Endometrial microvascular endothelial cells (primary cell): ENCODE data around the gene MED16. TPM values are rescaled to one million over a fixed set of nuclear protein-coding genes. Genes with fewer than 3 reads are reported as not detected.

Source experiments
- in situ Hi-C: cut with HindIII; loops from 2 replicates; pipeline ENCODE4 v1.10.0; 2017; ENCODE audit warnings: low sequenced_read_pairs, low pct_unique_long_range_greater_than_20kb; ENCODE audit errors: inconsistent ontology term
- total RNA-seq: library from RNA; depleted of rRNA; stranded (reverse); fragments of >200 nt; gene quantifications from one replicate; pipeline ENCODE4 v1.2.3, GENCODE V29; 2015; ENCODE audit errors: inconsistent ontology term

The MED16 gene
- total RNA-seq, 1 donor from 2014 or later, result 48.9 TPM

- in situ Hi-C loops, result no loop called here
Measured at GRCh38 chr19:928471-929202, 35.6 kb upstream of the MED16 start.

GRCh38 chr19:927780-928401, 34.9 kb upstream of the MED16 start:
- in situ Hi-C loops, result no loop called here

GRCh38 chr19:927351-927779, 34.4 kb upstream of the MED16 start:
- in situ Hi-C loops, result no loop called here

GRCh38 chr19:926589-927350, 33.8 kb upstream of the MED16 start:
- in situ Hi-C loops, result no loop called here

- in situ Hi-C loops, result no loop called here
Measured at GRCh38 chr19:926323-926588, 33.3 kb upstream of the MED16 start.

- in situ Hi-C loops, result no loop called here
Measured at GRCh38 chr19:925526-926322, 32.7 kb upstream of the MED16 start, which contains the start of gene ARID3A. Gene ARID3A, plus strand, starts transcription at chr19:926035. Its CDS starts 3,494 bp downstream, at chr19:929529.

GRCh38 chr19:925087-925525, 32.1 kb upstream of the MED16 start:
- in situ Hi-C loops, result no loop called here

- in situ Hi-C loops, result no loop called here
Measured at GRCh38 chr19:924553-925086, 31.6 kb upstream of the MED16 start.

- in situ Hi-C loops, result no loop called here
Measured at GRCh38 chr19:920051-920864, 27.3 kb upstream of the MED16 start.

- in situ Hi-C loops, result no loop called here
Measured at GRCh38 chr19:919199-920050, 26.4 kb upstream of the MED16 start.

GRCh38 chr19:918481-919198, 25.7 kb upstream of the MED16 start:
- in situ Hi-C loops, result no loop called here

GRCh38 chr19:918152-918437, 25.1 kb upstream of the MED16 start:
- in situ Hi-C loops, result no loop called here

GRCh38 chr19:917323-918151, 24.6 kb upstream of the MED16 start, which contains the start of gene KISS1R:
Gene KISS1R, plus strand, starts transcription at chr19:917333. Its CDS starts 170 bp downstream, at chr19:917503.
- in situ Hi-C loops, result no loop called here

- in situ Hi-C loops, result no loop called here
Measured at GRCh38 chr19:916645-917322, 23.8 kb upstream of the MED16 start.

- in situ Hi-C loops, result no loop called here
Measured at GRCh38 chr19:913080-913748, 20.2 kb upstream of the MED16 start, which contains the start of gene R3HDM4. Gene R3HDM4, minus strand, starts transcription at chr19:913219. Its CDS starts 62 bp downstream, at chr19:913157.
